ENCODE measurements around the gene CRACDL. TPM values are rescaled to one million over a fixed set of nuclear protein-coding genes. Genes with fewer than 3 reads are reported as not detected.
A peak's percentile ranks its signal among the peaks of the same experiment; 100 is the strongest.

Gene CRACDL
- total and polyA plus RNA-seq, 7 donors = 0.36 to 8.8 (median 1.5) TPM

DNA sequence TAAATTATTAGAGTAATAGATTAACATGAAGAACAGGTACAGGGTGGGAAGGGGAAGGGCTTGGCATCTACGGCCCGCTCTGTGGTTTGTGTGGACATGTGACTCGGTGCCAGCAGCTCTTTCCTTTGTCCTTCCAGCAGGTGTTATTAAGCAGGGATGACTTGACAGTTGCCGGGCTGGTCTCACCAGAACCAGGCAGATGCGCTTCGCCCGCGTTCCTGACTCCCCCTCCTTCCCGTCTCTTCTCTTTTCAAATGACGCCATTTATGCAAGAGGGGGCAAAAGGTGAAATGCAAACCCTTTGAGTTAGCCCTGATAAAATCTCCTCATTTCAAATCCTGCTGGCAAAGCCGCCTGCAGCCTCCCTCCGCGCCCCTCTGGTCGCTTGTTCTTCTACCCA is 166.2 kb downstream of the CRACDL start:
- H3K9me3 ChIP-seq = no peaks in the 10 kb centered on the region
- H3K27ac ChIP-seq = no peak overlapping the region
- intact Hi-C loops (cut with DNase I) = no loop called here
- peaks cover 0 to 10% (median 5%) of the 10 kb centered on the region in 4 donors for H3K4me1 ChIP-seq
- no peak for DNase-seq
- no peak overlapping the region for H3K4me3 ChIP-seq
- H3K36me3 ChIP-seq = no peaks in the 10 kb centered on the region
- WGBS, 2 donors = 56 to 81% methylated on average over 14 of the region's 14 CpGs
- no peaks in the 10 kb centered on the region for H3K27me3 ChIP-seq
- TF ChIP-seq POLR2A (IDR thresholded peaks at IDR 0.05) (no peak), POLR2AphosphoS5 (IDR thresholded peaks at IDR 0.05) (peak in 2 of 4 donors; percentile 14 to 36)

DNA sequence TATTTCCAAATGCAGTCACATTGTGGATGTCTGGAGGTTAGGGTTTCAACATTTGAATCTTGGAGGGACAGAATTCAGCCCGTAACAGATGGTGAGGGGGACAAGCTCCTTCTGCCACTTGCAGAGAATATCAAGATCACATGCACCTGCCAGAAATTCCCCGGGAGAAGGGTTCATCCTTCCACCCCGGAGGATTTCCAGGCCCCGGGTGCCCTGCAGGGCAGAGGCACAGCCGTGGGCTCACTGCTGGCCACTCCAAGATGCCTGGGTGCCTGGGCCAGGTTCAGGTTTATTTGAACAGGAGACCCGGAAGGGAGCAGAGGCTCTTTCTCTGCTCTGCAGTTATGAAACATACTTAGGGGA is 166.9 kb downstream of the CRACDL start:
- H3K4me3 ChIP-seq = no peak overlapping the region
- WGBS, 2 donors = 80 to 87% methylated on average over 6 of the region's 6 CpGs
- intact Hi-C loops (cut with DNase I) = no loop called here

DNA sequence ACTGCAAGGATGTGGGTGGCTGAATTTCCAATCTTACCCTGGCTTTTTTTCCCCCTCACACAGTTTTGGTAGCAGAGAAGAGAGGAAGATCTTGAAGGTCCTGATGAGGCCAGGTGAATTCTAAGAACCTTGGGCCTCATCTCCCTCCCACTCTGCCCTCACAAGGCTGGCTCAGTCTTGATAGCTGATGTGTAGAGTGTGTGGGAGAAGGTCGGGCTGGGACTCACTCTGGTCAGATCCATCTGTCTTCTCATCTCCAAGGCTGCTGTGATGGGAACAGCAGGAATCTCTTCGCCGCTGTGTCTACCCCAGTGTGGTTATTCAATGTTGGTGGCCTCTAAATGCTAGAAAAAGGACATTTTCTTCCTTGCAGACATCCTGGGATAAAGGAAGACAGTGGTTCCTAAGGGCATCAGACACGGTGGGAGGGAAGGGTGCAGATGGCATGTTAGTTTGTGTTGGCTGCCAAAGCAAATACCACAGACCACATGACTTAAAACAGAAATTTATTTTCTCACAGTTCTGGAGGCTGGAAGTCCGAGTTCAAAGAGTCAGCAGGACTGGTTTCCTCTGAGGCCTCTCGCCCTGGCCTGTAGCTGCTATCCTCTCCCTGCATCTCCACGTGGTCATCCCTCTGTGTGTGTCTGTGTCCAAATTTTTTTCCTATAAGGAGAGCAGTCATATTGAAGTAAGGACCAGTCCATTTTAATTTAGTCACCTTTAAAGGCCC is 167.5 kb downstream of the CRACDL start:
- no peak overlapping the region for H3K4me3 ChIP-seq
- no peaks in the 10 kb centered on the region for H3K27me3 ChIP-seq
- H3K27ac ChIP-seq = no peak overlapping the region
- DNase-seq = no peak
- H3K4me1 ChIP-seq = peaks cover 0 to 10% (median 5%) of the 10 kb centered on the region in 4 donors
- 47 to 51% methylated on average over 7 of the region's 7 CpGs for WGBS, 2 donors
- no peaks in the 10 kb centered on the region for H3K9me3 ChIP-seq
- intact Hi-C loops (cut with DNase I) = no loop called here
- TF ChIP-seq, protein P1, sequence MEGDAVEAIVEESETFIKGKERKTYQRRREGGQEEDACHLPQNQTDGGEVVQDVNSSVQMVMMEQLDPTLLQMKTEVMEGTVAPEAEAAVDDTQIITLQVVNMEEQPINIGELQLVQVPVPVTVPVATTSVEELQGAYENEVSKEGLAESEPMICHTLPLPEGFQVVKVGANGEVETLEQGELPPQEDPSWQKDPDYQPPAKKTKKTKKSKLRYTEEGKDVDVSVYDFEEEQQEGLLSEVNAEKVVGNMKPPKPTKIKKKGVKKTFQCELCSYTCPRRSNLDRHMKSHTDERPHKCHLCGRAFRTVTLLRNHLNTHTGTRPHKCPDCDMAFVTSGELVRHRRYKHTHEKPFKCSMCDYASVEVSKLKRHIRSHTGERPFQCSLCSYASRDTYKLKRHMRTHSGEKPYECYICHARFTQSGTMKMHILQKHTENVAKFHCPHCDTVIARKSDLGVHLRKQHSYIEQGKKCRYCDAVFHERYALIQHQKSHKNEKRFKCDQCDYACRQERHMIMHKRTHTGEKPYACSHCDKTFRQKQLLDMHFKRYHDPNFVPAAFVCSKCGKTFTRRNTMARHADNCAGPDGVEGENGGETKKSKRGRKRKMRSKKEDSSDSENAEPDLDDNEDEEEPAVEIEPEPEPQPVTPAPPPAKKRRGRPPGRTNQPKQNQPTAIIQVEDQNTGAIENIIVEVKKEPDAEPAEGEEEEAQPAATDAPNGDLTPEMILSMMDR (IDR thresholded peaks at IDR 0.05) = no peak
- no peak for TF ChIP-seq POLR2AphosphoS5 (IDR thresholded peaks at IDR 0.05)
- TF ChIP-seq POLR2A (IDR thresholded peaks at IDR 0.05) = no peak
- no peak for TF ChIP-seq EP300 (IDR thresholded peaks at IDR 0.05)
- no peaks in the 10 kb centered on the region for H3K36me3 ChIP-seq

More for the DNA sequence above, 166.9 kb downstream of the CRACDL start:
- H3K27me3 ChIP-seq = no peaks in the 10 kb centered on the region
- TF ChIP-seq POLR2AphosphoS5 (IDR thresholded peaks at IDR 0.05) (no peak), POLR2A (IDR thresholded peaks at IDR 0.05) (no peak), EP300 (IDR thresholded peaks at IDR 0.05) (no peak)
- TF ChIP-seq, protein P1 (IDR thresholded peaks at IDR 0.05) = no peak
- no peak for DNase-seq
- no peaks in the 10 kb centered on the region for H3K9me3 ChIP-seq
- no peaks in the 10 kb centered on the region for H3K36me3 ChIP-seq
- H3K4me1 ChIP-seq = peaks cover 0 to 10% (median 5%) of the 10 kb centered on the region in 4 donors
- no peak overlapping the region for H3K27ac ChIP-seq

- intact Hi-C loops (cut with DNase I) = no loop called here
- Histone ChIP-seq H3K27ac (peak overlapping the region in 1 of 4 donors; percentile 10), H3K4me1 (peaks cover 0 to 4% (median 0%) of the 10 kb centered on the region in 4 donors), H3K27me3 (no peaks in the 10 kb centered on the region), H3K9me3 (no peaks in the 10 kb centered on the region), H3K4me3 (no peak overlapping the region), H3K36me3 (no peaks in the 10 kb centered on the region)
- no peak for DNase-seq
- 75 to 93% methylated on average over 4 of the region's 4 CpGs for WGBS, 2 donors
- no peak for TF ChIP-seq EP300 (IDR thresholded peaks at IDR 0.05)
- TF ChIP-seq, protein P1 (IDR thresholded peaks at IDR 0.05) = no peak
- no peak for TF ChIP-seq POLR2A (IDR thresholded peaks at IDR 0.05)
- TF ChIP-seq POLR2AphosphoS5 (IDR thresholded peaks at IDR 0.05) = no peak
These were observed 171.5 kb downstream of the CRACDL start for GRCh38 chr2:98764499-98764898.

DNA sequence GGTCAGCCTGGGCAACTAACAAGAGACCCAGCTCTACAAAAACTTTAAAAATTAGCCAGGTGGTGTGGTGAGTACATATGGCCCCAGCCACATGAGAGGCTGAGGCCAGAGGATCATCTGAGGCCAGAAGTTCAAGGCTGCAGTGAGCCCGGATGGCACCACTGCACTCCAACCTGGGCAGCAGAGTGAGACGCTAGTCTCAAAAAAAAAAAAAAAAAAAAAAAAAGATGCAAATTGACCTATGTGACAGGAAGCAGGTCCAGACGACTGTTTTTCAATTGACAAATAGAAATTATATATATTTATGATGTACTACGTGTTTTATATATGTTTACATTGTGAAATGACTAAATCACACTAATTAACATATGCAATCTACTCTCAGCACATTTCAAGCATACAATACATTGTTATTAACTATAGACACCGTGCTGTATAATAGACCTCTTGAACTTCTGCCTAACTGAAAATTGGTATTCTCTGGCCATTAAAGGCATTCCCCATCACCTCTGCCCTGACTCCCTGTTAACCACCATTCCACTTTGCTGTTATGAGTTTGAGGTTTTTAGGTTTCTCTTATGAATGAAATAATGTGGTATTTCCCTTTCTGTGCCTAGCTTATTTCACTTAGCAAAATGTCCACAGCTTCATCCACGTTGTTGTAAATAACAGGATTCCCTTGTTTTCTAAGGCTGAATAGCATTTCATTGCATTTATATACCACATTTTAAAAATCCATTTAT is 172.6 kb downstream of the CRACDL start:
- 39 to 54% methylated on average over 6 of the region's 6 CpGs for WGBS, 2 donors
- H3K27ac ChIP-seq = no peak overlapping the region
- intact Hi-C loops (cut with DNase I) = no loop called here
- H3K9me3 ChIP-seq = no peaks in the 10 kb centered on the region
- no peaks in the 10 kb centered on the region for H3K4me1 ChIP-seq
- DNase-seq = no peak
- no peaks in the 10 kb centered on the region for H3K27me3 ChIP-seq
- no peak for TF ChIP-seq POLR2A (IDR thresholded peaks at IDR 0.05)
- no peak for TF ChIP-seq POLR2AphosphoS5 (IDR thresholded peaks at IDR 0.05)
- TF ChIP-seq EP300 (IDR thresholded peaks at IDR 0.05) = no peak
- TF ChIP-seq, protein P1 (IDR thresholded peaks at IDR 0.05) = no peak
- no peaks in the 10 kb centered on the region for H3K36me3 ChIP-seq
- no peak overlapping the region for H3K4me3 ChIP-seq
